GM23248 (cell line): ENCODE measurements around the gene HMOX1. TPM values are rescaled to one million over a fixed set of nuclear protein-coding genes. Genes with fewer than 3 reads are reported as not detected.

Source experiments
- DNase-seq: peaks from one replicate; pipeline ENCODE4 v3.0.0-alpha.2; 2015
- H2AFZ ChIP-seq: fragments of 200-600 bp; sonication (generic); 2 replicates; pipeline ENCODE4 v1.6.1; 2016; ENCODE audit warnings: antibody characterized with exemption
- H3F3A ChIP-seq: fragments of 200-600 bp; sonication (generic); 2 replicates; pipeline ENCODE4 v1.6.1; 2016; ENCODE audit warnings: mild to moderate bottlenecking, antibody characterized with exemption, mixed run types; ENCODE audit not compliant: insufficient read depth
- H3K27ac ChIP-seq: fragments of 200-600 bp; sonication (generic); 2 replicates; pipeline ENCODE4 v1.5.1; 2016; ENCODE audit warnings: mild to moderate bottlenecking
- H3K27me3 ChIP-seq: fragments of 200-600 bp; sonication (generic); replicated peaks from 2 replicates; pipeline ENCODE4 v1.6.1; 2016; ENCODE audit warnings: mild to moderate bottlenecking; ENCODE audit not compliant: insufficient read depth
- H3K36me3 ChIP-seq: fragments of 200-600 bp; sonication (generic); 2 replicates; pipeline ENCODE4 v1.6.1; 2016; ENCODE audit warnings: low read depth, mild to moderate bottlenecking
- H3K4me1 ChIP-seq: fragments of 200-600 bp; sonication (generic); 2 replicates; pipeline ENCODE4 v1.6.1; 2016; ENCODE audit warnings: mild to moderate bottlenecking; ENCODE audit not compliant: insufficient read depth
- H3K4me2 ChIP-seq: fragments of 200-600 bp; sonication (generic); one replicate; pipeline ENCODE4 v1.6.1; 2016; ENCODE audit warnings: mild to moderate bottlenecking; ENCODE audit not compliant: unreplicated experiment
- H3K4me3 ChIP-seq: fragments of 200-600 bp; sonication (generic); 2 replicates; pipeline ENCODE4 v1.5.1; 2016; ENCODE audit warnings: mild to moderate bottlenecking
- H3K79me2 ChIP-seq: fragments of 200-600 bp; sonication (generic); 2 replicates; pipeline ENCODE4 v1.6.1; 2016; ENCODE audit warnings: mild to moderate bottlenecking; ENCODE audit not compliant: insufficient read depth
- H3K9ac ChIP-seq: fragments of 200-600 bp; sonication (generic); 2 replicates; pipeline ENCODE4 v1.6.1; 2016; ENCODE audit warnings: mild to moderate bottlenecking
- H3K9me2 ChIP-seq: fragments of 200-600 bp; sonication (generic); 2 replicates; pipeline ENCODE4 v1.6.1; 2016; ENCODE audit warnings: mixed run types, mild to moderate bottlenecking, moderate library complexity; ENCODE audit not compliant: insufficient read depth
- H3K9me3 ChIP-seq: fragments of 200-600 bp; sonication (generic); one replicate; pipeline ENCODE4 v1.6.1; 2017; ENCODE audit warnings: low read depth
- H4K20me1 ChIP-seq: fragments of 200-600 bp; sonication (generic); 2 replicates; pipeline ENCODE4 v1.6.0; 2016; ENCODE audit not compliant: insufficient read depth
- EZH2 ChIP-seq: fragments of 200-600 bp; sonication (generic); IDR thresholded peaks from 2 replicates; pipeline ENCODE4 v1.6.1; 2018; ENCODE audit warnings: antibody characterized with exemption, mild to moderate bottlenecking; ENCODE audit not compliant: insufficient read depth, poor library complexity, severe bottlenecking
- EZH2phosphoT487 ChIP-seq: fragments of 200-600 bp; sonication (generic); IDR thresholded peaks from 2 replicates; pipeline ENCODE4 v1.6.1; 2018; ENCODE audit warnings: antibody characterized with exemption, moderate library complexity, mild to moderate bottlenecking, low read depth; ENCODE audit not compliant: insufficient read depth
- WGBS, 2 experiments: methylation state at CpG; one replicate each; pipeline ENCODE4 v1.1.6; 2015 to 2017; ENCODE audit warnings: low lambda C conversion rate in 2 of 2, low coverage in 1 of 2; ENCODE audit errors: missing lambda C conversion rate in 2 of 2; 5-methylcytosine and 5-hydroxymethylcytosine counted together
- in situ Hi-C: fragments of 300-500 bp; cut with MboI; formaldehyde crosslinking; loops from 2 replicates; pipeline ENCODE4 v1.15.0; 2020
- polyA plus RNA-seq: library from polyadenylated mRNA; unstranded; fragments of >200 nt; fragmentation: Nextera tagmentation; extraction: Ambion mirVana; gene quantifications from 2 replicates; pipeline ENCODE4 v1.2.1, GENCODE V29; 2016
- total RNA-seq: library from RNA; depleted of rRNA; stranded (reverse); fragments of >200 nt; shearing (Covaris generic); gene quantifications from 2 replicates; pipeline ENCODE4 v1.2.3, GENCODE V29; 2014

Gene HMOX1
- total and polyA plus RNA-seq, 2 experiments from 2014 or later, result 44.3 to 82.9 TPM

DNA sequence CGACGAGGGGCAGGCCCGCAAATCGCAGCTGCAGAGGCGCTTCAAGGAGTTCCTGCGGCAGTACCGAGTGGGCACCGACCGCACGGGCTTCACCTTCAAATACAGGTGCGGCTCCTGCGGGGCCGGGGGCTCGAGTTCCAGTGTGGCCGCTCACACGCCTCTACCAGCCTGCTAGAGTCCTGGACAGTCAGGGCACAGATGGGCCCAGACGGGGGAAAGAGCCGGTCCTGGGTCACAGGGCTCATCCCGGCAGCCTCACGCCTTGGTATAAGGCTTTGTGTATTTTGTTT is 19.6 kb downstream of the HMOX1 start:
- Histone ChIP-seq H3K27me3 (no peaks in the 10 kb centered on the region), H3K9ac (peak overlapping the region; percentile 84), H3K9me3 (no peaks in the 10 kb centered on the region), H3K4me2 (peak overlapping the region; percentile 79), H4K20me1 (no peaks in the 10 kb centered on the region), H3K9me2 (no peaks in the 10 kb centered on the region), H3K4me3 (peak overlapping the region; percentile 90), H2AFZ (peak overlapping the region; percentile 92), H3K27ac (no peak overlapping the region), H3F3A (peaks cover 14% of the 10 kb centered on the region; the same call in 1 of the 2 replicates), H3K36me3 (no peaks in the 10 kb centered on the region), H3K4me1 (no peaks in the 10 kb centered on the region), H3K79me2 (peaks cover 6% of the 10 kb centered on the region)
- 2% methylated on average over 20 of the region's 20 CpGs for WGBS, 2 experiments
- TF ChIP-seq EZH2phosphoT487 (no peak), EZH2 (no peak)
- peak; percentile 41 for DNase-seq
- in situ Hi-C loops, result no loop called here

DNA sequence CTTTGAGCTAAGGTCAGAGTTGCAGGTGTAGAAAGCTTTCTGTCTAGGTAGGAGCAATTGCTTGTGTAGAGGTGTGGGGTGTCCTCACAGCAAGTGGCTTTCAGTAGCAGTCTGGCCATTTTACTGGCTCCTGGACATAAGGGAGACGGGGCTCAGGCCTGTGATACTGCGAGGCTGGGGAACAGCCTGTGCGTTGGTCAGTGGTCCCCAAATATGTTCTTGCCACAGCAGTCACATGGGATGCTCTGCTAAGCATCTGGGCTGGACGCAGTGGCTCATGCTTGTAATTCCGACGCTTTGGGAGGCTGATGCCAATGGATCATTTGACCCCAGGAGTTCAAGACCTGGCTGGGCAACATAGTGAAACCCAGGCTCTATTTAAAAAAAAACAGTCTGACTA is 21.0 kb downstream of the HMOX1 start:
- no peaks in the 10 kb centered on the region for H4K20me1 ChIP-seq
- H3K9me3 ChIP-seq, result no peaks in the 10 kb centered on the region
- no peak overlapping the region for H3K9ac ChIP-seq
- H3K9me2 ChIP-seq, result no peaks in the 10 kb centered on the region
- WGBS, 2 experiments, result 86 to 89% methylated on average over 6 of the region's 6 CpGs
- H3K4me3 ChIP-seq, result no peak overlapping the region
- H3K27me3 ChIP-seq, result no peaks in the 10 kb centered on the region
- no peak for TF ChIP-seq EZH2phosphoT487
- TF ChIP-seq EZH2, result no peak
- no peak overlapping the region for H3K27ac ChIP-seq
- no peak overlapping the region for H2AFZ ChIP-seq
- no peak overlapping the region for H3K4me2 ChIP-seq
- DNase-seq, result no peak
- no peaks in the 10 kb centered on the region for H3K4me1 ChIP-seq
- no peaks in the 10 kb centered on the region for H3K36me3 ChIP-seq
- H3K79me2 ChIP-seq, result peaks cover 6% of the 10 kb centered on the region
- 0 out of 2 replicates have a peak, but pooled peaks cover 6% of the 10 kb centered on the region for H3F3A ChIP-seq
- in situ Hi-C loops, result no loop called here

DNA sequence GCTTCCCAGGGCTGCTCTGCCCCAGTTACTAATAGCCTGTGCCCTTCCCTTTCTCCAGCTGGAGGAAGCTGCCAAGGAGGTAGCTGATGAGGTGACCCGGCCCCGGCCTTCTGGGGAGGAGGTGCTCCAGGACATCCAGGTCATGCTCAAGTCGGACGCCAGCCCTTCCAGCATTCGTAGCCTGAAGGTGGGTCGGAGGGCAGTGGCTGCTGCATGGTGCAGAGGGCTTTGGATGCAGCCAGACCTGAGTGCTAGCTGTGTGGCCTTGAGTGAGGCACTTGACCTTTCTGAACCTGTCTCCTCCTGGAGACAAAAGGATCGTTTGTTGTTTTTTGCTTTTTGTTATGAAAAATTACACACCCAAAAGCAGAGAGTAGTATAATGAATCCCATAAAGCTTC is 22.5 kb downstream of the HMOX1 start:
- no peaks in the 10 kb centered on the region for H3K4me1 ChIP-seq
- H3K36me3 ChIP-seq, result no peaks in the 10 kb centered on the region
- in situ Hi-C loops, result no loop called here
- DNase-seq, result no peak
- H2AFZ ChIP-seq, result no peak overlapping the region
- no peaks in the 10 kb centered on the region for H3K9me2 ChIP-seq
- 90% methylated on average over 7 of the region's 7 CpGs for WGBS, 2 experiments
- H3K79me2 ChIP-seq, result peaks cover 6% of the 10 kb centered on the region
- no peaks in the 10 kb centered on the region for H3K9me3 ChIP-seq
- no peaks in the 10 kb centered on the region for H3F3A ChIP-seq
- TF ChIP-seq EZH2 (no peak), EZH2phosphoT487 (no peak)
- H3K4me2 ChIP-seq, result no peak overlapping the region
- no peak overlapping the region for H3K4me3 ChIP-seq
- H3K27me3 ChIP-seq, result no peaks in the 10 kb centered on the region
- no peak overlapping the region for H3K27ac ChIP-seq
- no peak overlapping the region for H3K9ac ChIP-seq
- no peaks in the 10 kb centered on the region for H4K20me1 ChIP-seq

DNA sequence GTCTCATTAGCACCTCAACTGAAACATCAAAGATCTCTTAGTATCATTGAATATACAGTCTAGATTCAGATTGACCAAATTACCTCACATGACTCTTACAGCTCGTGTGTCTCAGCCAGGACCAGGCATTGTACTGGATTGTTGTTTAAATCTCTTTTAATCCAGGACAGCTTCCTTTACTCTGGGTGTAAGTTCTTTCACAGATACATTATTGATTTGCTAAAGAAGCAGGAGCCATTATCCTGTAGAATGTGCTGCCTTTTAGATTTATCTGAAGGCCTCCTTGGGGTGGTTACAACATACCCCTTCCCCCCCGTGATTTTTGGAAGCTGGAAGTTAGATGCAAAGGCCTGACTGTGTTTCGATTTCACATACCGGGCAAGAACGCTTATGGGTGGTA is 23.3 kb downstream of the HMOX1 start:
- peaks cover 6% of the 10 kb centered on the region for H3K79me2 ChIP-seq
- no peak overlapping the region for H3K4me3 ChIP-seq
- no peak for TF ChIP-seq EZH2
- TF ChIP-seq EZH2phosphoT487, result no peak
- in situ Hi-C loops, result no loop called here
- H3K27ac ChIP-seq, result no peak overlapping the region
- no peaks in the 10 kb centered on the region for H3K9me2 ChIP-seq
- H3K4me1 ChIP-seq, result no peaks in the 10 kb centered on the region
- H4K20me1 ChIP-seq, result no peaks in the 10 kb centered on the region
- no peaks in the 10 kb centered on the region for H3K27me3 ChIP-seq
- no peak overlapping the region for H2AFZ ChIP-seq
- H3F3A ChIP-seq, result no peaks in the 10 kb centered on the region
- H3K9me3 ChIP-seq, result no peaks in the 10 kb centered on the region
- no peaks in the 10 kb centered on the region for H3K36me3 ChIP-seq
- H3K9ac ChIP-seq, result no peak overlapping the region
- H3K4me2 ChIP-seq, result no peak overlapping the region
- DNase-seq, result no peak
- WGBS, 2 experiments, result 82 to 86% methylated on average over 5 of the region's 5 CpGs

DNA sequence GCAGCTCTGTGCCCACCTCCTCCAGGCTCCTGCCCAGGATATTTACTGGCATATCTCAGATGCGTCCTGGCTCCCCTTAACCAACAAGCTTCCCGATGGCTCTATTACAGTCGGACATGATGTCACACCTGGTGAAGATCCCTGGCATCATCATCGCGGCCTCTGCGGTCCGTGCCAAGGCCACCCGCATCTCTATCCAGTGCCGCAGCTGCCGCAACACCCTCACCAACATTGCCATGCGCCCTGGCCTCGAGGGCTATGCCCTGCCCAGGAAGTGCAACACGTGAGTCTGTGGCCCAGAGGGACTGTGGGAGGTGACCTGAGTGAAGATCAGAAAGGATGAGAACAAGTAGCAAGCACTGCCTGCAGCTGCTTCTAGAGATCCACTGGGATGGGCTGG is 25.5 kb downstream of the HMOX1 start:
- H3K27ac ChIP-seq, result no peak overlapping the region
- 90 to 92% methylated on average over 13 of the region's 13 CpGs for WGBS, 2 experiments
- H3K4me3 ChIP-seq, result no peak overlapping the region
- TF ChIP-seq EZH2 (no peak), EZH2phosphoT487 (no peak)
- H3K9me3 ChIP-seq, result no peaks in the 10 kb centered on the region
- H3F3A ChIP-seq, result no peaks in the 10 kb centered on the region
- DNase-seq, result no peak
- H2AFZ ChIP-seq, result no peak overlapping the region
- in situ Hi-C loops, result no loop called here
- no peaks in the 10 kb centered on the region for H3K36me3 ChIP-seq
- H3K4me1 ChIP-seq, result no peaks in the 10 kb centered on the region
- H3K79me2 ChIP-seq, result no peaks in the 10 kb centered on the region
- no peaks in the 10 kb centered on the region for H3K27me3 ChIP-seq
- H3K9me2 ChIP-seq, result no peaks in the 10 kb centered on the region
- H3K4me2 ChIP-seq, result no peak overlapping the region
- H3K9ac ChIP-seq, result no peak overlapping the region
- H4K20me1 ChIP-seq, result no peaks in the 10 kb centered on the region
